Measurements from ENCODE around the gene CRADD.

Gene CRADD

DNA sequence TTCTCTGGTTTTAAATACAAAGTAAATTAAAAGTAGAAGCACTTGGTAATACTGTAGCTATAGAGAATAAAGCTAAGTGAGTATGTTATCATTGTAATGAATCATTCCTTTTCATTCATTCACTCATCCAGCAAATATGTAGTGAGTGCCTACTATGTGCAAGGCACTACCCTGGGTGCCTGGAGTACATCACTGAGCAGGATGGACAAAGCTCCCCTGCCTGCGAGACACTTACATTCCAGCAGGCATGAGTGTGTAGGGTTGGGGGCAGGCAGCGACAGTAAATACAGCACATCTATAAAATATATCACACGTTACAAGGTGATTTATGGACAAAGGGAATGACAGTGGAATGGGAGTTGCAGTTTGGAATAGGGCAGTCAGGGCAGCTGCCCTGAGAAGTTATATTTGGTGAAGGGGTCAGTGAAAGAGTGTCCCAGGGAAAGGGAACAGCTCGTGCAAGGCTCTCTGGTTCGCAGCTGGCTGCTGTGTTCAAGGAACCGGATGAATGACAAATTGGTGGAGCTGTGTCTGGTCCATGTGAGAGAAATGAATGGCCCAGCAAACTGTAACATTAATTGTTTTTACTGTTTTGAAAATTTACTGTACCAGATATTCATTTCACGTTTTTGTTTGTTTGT, 159.6 kb downstream of the CRADD start (continued):
- TF ChIP-seq ZNF426 (tag by site-specific recombination; IDR thresholded peaks at IDR 0.05) (no peak), GLIS1 (tag by site-specific recombination; IDR thresholded peaks at IDR 0.05) (no peak), ZNF76 (tag by site-specific recombination; IDR thresholded peaks at IDR 0.05; ENCODE audit: borderline replicate concordance, low read depth) (no peak)
- TF ChIP-seq, protein P1, sequence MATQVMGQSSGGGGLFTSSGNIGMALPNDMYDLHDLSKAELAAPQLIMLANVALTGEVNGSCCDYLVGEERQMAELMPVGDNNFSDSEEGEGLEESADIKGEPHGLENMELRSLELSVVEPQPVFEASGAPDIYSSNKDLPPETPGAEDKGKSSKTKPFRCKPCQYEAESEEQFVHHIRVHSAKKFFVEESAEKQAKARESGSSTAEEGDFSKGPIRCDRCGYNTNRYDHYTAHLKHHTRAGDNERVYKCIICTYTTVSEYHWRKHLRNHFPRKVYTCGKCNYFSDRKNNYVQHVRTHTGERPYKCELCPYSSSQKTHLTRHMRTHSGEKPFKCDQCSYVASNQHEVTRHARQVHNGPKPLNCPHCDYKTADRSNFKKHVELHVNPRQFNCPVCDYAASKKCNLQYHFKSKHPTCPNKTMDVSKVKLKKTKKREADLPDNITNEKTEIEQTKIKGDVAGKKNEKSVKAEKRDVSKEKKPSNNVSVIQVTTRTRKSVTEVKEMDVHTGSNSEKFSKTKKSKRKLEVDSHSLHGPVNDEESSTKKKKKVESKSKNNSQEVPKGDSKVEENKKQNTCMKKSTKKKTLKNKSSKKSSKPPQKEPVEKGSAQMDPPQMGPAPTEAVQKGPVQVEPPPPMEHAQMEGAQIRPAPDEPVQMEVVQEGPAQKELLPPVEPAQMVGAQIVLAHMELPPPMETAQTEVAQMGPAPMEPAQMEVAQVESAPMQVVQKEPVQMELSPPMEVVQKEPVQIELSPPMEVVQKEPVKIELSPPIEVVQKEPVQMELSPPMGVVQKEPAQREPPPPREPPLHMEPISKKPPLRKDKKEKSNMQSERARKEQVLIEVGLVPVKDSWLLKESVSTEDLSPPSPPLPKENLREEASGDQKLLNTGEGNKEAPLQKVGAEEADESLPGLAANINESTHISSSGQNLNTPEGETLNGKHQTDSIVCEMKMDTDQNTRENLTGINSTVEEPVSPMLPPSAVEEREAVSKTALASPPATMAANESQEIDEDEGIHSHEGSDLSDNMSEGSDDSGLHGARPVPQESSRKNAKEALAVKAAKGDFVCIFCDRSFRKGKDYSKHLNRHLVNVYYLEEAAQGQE (tag by site-specific recombination; IDR thresholded peaks at IDR 0.05): no peak

DNA sequence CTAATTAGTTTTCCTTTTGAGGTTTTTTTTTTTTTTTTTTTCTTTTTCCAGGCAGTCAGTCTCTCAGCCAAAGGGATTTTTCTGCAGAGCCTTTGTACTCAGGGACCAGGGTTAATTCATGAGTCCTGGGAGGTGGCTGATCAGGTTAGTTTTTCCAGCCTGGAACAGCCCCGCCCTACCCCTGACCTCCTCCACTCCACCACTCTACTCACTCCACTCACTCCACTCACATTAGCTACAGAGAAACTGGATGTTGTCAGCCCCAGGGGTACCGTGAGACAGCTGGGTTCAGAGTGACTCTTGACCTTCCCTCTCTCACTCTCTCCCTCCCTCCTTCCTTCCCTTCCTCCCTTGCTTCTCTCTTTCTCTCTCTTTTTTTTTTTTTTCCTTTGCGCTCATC, 161.0 kb downstream of the CRADD start:
- TF ChIP-seq ZBTB8A (tag by site-specific recombination; IDR thresholded peaks at IDR 0.05): no peak
- TF ChIP-seq, protein P2, sequence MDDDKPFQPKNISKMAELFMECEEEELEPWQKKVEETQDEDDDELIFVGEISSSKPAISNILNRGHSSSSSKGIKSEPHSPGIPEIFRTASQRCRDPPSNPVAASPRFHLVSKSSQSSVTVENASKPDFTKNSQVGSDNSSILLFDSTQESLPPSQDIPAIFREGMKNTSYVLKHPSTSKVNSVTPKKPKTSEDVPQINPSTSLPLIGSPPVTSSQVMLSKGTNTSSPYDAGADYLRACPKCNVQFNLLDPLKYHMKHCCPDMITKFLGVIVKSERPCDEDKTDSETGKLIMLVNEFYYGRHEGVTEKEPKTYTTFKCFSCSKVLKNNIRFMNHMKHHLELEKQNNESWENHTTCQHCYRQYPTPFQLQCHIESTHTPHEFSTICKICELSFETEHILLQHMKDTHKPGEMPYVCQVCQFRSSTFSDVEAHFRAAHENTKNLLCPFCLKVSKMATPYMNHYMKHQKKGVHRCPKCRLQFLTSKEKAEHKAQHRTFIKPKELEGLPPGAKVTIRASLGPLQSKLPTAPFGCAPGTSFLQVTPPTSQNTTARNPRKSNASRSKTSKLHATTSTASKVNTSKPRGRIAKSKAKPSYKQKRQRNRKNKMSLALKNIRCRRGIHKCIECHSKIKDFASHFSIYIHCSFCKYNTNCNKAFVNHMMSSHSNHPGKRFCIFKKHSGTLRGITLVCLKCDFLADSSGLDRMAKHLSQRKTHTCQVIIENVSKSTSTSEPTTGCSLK (tag by site-specific recombination; IDR thresholded peaks at IDR 0.05): no peak
- no peaks in the 10 kb centered on the region for H3K4me1 ChIP-seq (ENCODE audit: control insufficient read depth, insufficient read depth, low read length)
- no peaks in the 10 kb centered on the region for H3K9me3 ChIP-seq (ENCODE audit: control insufficient read depth, insufficient read depth, low read depth, low read length)
- H3K36me3 ChIP-seq (ENCODE audit: control insufficient read depth in 2 of 2, insufficient read depth in 1 of 2, low read length in 2 of 2): no peaks in the 10 kb centered on the region
- no peak overlapping the region for H3K27ac ChIP-seq (ENCODE audit: extremely low read depth, low read depth, low read length)
- POLR2A ChIA-PET: no interaction called here
- CTCF ChIA-PET: interaction anchor here (0.6 to 2.7 kb wide), 7 partner anchors 14 to 812 kb away, joined by 3 to 15 read pairs (median 5); no protein-coding TSS in a partner anchor
- no peak overlapping the region for H3K4me3 ChIP-seq (ENCODE audit: low read depth, low read length)

DNA sequence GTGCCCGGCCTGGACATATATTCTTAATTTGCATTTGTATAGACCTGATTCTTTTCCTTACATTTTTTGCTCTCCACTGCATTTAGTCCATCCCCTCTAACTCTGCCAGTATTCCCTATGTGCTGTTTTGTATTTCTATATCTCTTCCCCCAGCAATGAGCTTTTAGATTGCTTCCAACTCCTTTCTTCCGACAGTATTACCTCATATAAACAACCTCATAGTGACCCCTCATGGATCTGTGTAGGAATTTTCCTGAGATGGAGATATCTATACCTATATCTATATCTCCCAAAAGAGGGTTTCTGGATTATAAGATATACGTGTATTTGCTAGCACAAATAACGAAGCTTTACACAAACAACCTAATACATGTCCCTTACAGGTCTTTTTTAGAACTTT, 161.9 kb downstream of the CRADD start:
- Histone ChIP-seq H3K36me3 (ENCODE audit: control insufficient read depth in 2 of 2, insufficient read depth in 1 of 2, low read length in 2 of 2) (no peaks in the 10 kb centered on the region), H3K4me1 (ENCODE audit: control insufficient read depth, insufficient read depth, low read length) (no peaks in the 10 kb centered on the region), H3K4me3 (ENCODE audit: low read depth, low read length) (no peak overlapping the region), H3K9me3 (ENCODE audit: control insufficient read depth, insufficient read depth, low read depth, low read length) (no peaks in the 10 kb centered on the region), H3K27ac (ENCODE audit: extremely low read depth, low read depth, low read length) (no peak overlapping the region)
- ChIA-PET CTCF (interaction anchor here (1.1 to 2.7 kb wide), 5 partner anchors 54 to 336 kb away, joined by 3 to 15 read pairs (median 4); no protein-coding TSS in a partner anchor), POLR2A (no interaction called here)
- TF ChIP-seq ZNF366 (tag by site-specific recombination; conservative IDR thresholded peaks at IDR 0.05): no peak
- TF ChIP-seq YY2 (tag by site-specific recombination; IDR thresholded peaks at IDR 0.05): no peak
- TF ChIP-seq ZXDB (tag by site-specific recombination; IDR thresholded peaks at IDR 0.05): no peak
- TF ChIP-seq ZNF16 (tag by site-specific recombination; IDR thresholded peaks at IDR 0.05; ENCODE audit: low read depth): no peak
- TF ChIP-seq, protein P3, sequence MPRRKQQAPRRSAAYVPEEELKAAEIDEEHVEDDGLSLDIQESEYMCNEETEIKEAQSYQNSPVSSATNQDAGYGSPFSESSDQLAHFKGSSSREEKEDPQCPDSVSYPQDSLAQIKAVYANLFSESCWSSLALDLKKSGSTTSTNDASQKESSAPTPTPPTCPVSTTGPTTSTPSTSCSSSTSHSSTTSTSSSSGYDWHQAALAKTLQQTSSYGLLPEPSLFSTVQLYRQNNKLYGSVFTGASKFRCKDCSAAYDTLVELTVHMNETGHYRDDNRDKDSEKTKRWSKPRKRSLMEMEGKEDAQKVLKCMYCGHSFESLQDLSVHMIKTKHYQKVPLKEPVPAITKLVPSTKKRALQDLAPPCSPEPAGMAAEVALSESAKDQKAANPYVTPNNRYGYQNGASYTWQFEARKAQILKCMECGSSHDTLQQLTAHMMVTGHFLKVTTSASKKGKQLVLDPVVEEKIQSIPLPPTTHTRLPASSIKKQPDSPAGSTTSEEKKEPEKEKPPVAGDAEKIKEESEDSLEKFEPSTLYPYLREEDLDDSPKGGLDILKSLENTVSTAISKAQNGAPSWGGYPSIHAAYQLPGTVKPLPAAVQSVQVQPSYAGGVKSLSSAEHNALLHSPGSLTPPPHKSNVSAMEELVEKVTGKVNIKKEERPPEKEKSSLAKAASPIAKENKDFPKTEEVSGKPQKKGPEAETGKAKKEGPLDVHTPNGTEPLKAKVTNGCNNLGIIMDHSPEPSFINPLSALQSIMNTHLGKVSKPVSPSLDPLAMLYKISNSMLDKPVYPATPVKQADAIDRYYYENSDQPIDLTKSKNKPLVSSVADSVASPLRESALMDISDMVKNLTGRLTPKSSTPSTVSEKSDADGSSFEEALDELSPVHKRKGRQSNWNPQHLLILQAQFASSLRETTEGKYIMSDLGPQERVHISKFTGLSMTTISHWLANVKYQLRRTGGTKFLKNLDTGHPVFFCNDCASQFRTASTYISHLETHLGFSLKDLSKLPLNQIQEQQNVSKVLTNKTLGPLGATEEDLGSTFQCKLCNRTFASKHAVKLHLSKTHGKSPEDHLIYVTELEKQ (tag by site-specific recombination; IDR thresholded peaks at IDR 0.05; ENCODE audit: borderline replicate concordance): no peak
- TF ChIP-seq ZNF654 (tag by site-specific recombination; IDR thresholded peaks at IDR 0.05; ENCODE audit: low read depth): no peak
- TF ChIP-seq, protein P4, sequence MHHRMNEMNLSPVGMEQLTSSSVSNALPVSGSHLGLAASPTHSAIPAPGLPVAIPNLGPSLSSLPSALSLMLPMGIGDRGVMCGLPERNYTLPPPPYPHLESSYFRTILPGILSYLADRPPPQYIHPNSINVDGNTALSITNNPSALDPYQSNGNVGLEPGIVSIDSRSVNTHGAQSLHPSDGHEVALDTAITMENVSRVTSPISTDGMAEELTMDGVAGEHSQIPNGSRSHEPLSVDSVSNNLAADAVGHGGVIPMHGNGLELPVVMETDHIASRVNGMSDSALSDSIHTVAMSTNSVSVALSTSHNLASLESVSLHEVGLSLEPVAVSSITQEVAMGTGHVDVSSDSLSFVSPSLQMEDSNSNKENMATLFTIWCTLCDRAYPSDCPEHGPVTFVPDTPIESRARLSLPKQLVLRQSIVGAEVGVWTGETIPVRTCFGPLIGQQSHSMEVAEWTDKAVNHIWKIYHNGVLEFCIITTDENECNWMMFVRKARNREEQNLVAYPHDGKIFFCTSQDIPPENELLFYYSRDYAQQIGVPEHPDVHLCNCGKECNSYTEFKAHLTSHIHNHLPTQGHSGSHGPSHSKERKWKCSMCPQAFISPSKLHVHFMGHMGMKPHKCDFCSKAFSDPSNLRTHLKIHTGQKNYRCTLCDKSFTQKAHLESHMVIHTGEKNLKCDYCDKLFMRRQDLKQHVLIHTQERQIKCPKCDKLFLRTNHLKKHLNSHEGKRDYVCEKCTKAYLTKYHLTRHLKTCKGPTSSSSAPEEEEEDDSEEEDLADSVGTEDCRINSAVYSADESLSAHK (tag by site-specific recombination; IDR thresholded peaks at IDR 0.05): no peak
- TF ChIP-seq, protein P5, sequence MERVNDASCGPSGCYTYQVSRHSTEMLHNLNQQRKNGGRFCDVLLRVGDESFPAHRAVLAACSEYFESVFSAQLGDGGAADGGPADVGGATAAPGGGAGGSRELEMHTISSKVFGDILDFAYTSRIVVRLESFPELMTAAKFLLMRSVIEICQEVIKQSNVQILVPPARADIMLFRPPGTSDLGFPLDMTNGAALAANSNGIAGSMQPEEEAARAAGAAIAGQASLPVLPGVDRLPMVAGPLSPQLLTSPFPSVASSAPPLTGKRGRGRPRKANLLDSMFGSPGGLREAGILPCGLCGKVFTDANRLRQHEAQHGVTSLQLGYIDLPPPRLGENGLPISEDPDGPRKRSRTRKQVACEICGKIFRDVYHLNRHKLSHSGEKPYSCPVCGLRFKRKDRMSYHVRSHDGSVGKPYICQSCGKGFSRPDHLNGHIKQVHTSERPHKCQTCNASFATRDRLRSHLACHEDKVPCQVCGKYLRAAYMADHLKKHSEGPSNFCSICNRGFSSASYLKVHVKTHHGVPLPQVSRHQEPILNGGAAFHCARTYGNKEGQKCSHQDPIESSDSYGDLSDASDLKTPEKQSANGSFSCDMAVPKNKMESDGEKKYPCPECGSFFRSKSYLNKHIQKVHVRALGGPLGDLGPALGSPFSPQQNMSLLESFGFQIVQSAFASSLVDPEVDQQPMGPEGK (tag by site-specific recombination; IDR thresholded peaks at IDR 0.05): no peak
- TF ChIP-seq WT1 (tag by site-specific recombination; IDR thresholded peaks at IDR 0.05): no peak
- no peak for TF ChIP-seq ZNF555 (tag by site-specific recombination; conservative IDR thresholded peaks at IDR 0.05)

Measured in HEK293 (cell line).